Keratinocyte (primary cell): Measurements from ENCODE around the gene AFAP1L1. TPM values are rescaled to one million over a fixed set of nuclear protein-coding genes. Genes with fewer than 3 reads are reported as not detected.

Experiments
- DNase-seq: peaks from one replicate; pipeline ENCODE4 v3.0.0-alpha.2; 2011; ENCODE audit warnings: low read depth, missing footprints, low spot score
- FAIRE-seq: peaks from 2 replicates; lab custom pipeline; 2011; peaks lifted over from hg19 to GRCh38; lab: Jason Lieb, UNC
- H2AFZ ChIP-seq: 2 replicates; pipeline ENCODE4 v1.6.0; 2012; ENCODE audit warnings: low read length, control low read depth, inconsistent platforms; ENCODE audit not compliant: control insufficient read depth
- H3K27ac ChIP-seq: 2 replicates; pipeline ENCODE4 v1.5.1; 2011; ENCODE audit warnings: low read length; ENCODE audit not compliant: control insufficient read depth, insufficient read depth
- H3K27me3 ChIP-seq: 3 replicates; pipeline ENCODE4 v1.6.0; 2011; ENCODE audit warnings: low read length; ENCODE audit not compliant: control insufficient read depth, insufficient read depth; ENCODE audit errors: extremely low read depth
- H3K36me3 ChIP-seq, 2 experiments: 2 replicates in 1 of 2; 3 replicates in 1 of 2; pipeline ENCODE4 v1.5.1; 2011; ENCODE audit warnings: low read length in 2 of 2, mild to moderate bottlenecking in 1 of 2; ENCODE audit not compliant: control insufficient read depth in 2 of 2, insufficient read depth in 2 of 2; ENCODE audit errors: extremely low read depth in 1 of 2
- H3K4me1 ChIP-seq: 3 replicates; pipeline ENCODE4 v1.5.1; 2011; ENCODE audit warnings: low read length; ENCODE audit not compliant: control insufficient read depth, insufficient read depth; ENCODE audit errors: extremely low read depth
- H3K4me2 ChIP-seq: 3 replicates; pipeline ENCODE4 v1.6.0; 2011; ENCODE audit warnings: low read depth, low read length; ENCODE audit not compliant: control insufficient read depth, insufficient read depth; ENCODE audit errors: extremely low read depth
- H3K4me3 ChIP-seq, 3 experiments: fragments of 200-600 bp in 1 of 3; sonication (generic) in 1 of 3; 2 replicates in 2 of 3; 3 replicates in 1 of 3; pipeline ENCODE4 v1.5.1; 2011 to 2016; ENCODE audit warnings: low read length in 3 of 3, mild to moderate bottlenecking in 3 of 3, control low read depth in 2 of 3, inconsistent platforms in 1 of 3, low read depth in 1 of 3, mixed read lengths in 1 of 3, mixed run types in 1 of 3, moderate library complexity in 1 of 3; ENCODE audit not compliant: control insufficient read depth in 2 of 3, insufficient read depth in 2 of 3; ENCODE audit errors: extremely low read depth in 1 of 3
- H3K79me2 ChIP-seq: 2 replicates; pipeline ENCODE4 v1.6.0; 2012; ENCODE audit warnings: low read length; ENCODE audit not compliant: control insufficient read depth, insufficient read depth
- H3K9ac ChIP-seq: 3 replicates; pipeline ENCODE4 v1.6.0; 2011; ENCODE audit warnings: low read length; ENCODE audit not compliant: control insufficient read depth, insufficient read depth; ENCODE audit errors: extremely low read depth
- H3K9me1 ChIP-seq: 3 replicates; pipeline ENCODE4 v1.6.0; 2011; ENCODE audit warnings: low read length; ENCODE audit not compliant: control insufficient read depth, insufficient read depth; ENCODE audit errors: extremely low read depth
- H3K9me3 ChIP-seq: 2 replicates; pipeline ENCODE4 v1.5.1; 2012; ENCODE audit warnings: low read depth, low read length; ENCODE audit not compliant: control insufficient read depth
- H4K20me1 ChIP-seq: 3 replicates; pipeline ENCODE4 v1.6.0; 2011; ENCODE audit warnings: low read length; ENCODE audit not compliant: control insufficient read depth, insufficient read depth; ENCODE audit errors: extremely low read depth
- EZH2 ChIP-seq: IDR thresholded peaks from one replicate; pipeline ENCODE4 v1.6.1; 2012; ENCODE audit warnings: inconsistent platforms, mild to moderate bottlenecking, low read length, moderate library complexity
- dilution Hi-C: fragments of 300-500 bp; cut with MboI; formaldehyde crosslinking; loops from one replicate; pipeline ENCODE4 v1.7.0; 2020; ENCODE audit warnings: low sequenced_read_pairs; ENCODE audit not compliant: extremely low pct_ligation_motif_present
- polyA plus RNA-seq, 5 experiments: library from polyadenylated mRNA; depleted of rRNA in 3 of 5; stranded (reverse) in 3 of 5; stranded (forward) in 1 of 5; unstranded in 1 of 5; fragments of >200 nt; gene quantifications; 1 replicate in 1 of 5; 2 replicates in 3 of 5; 3 replicates in 1 of 5; pipeline versions ENCODE4 v1.2.1 to v1.2.3, GENCODE V29; 2011 to 2012; ENCODE audit warnings: missing spikeins in 2 of 5, low read depth in 1 of 5, low replicate concordance in 1 of 5
- TF ChIP-seq, protein P1 (sequence below), 3 experiments: IDR thresholded peaks in 1 of 3; conservative IDR thresholded peaks in 1 of 3; optimal IDR thresholded peaks in 1 of 3; 2 replicates in 2 of 3; 3 replicates in 1 of 3; pipeline versions ENCODE3 to v1.5.1; 2011; ENCODE audit warnings: low read length in 3 of 3, mild to moderate bottlenecking in 3 of 3, moderate library complexity in 2 of 3, control low read depth in 1 of 3, inconsistent platforms in 1 of 3; ENCODE audit not compliant: insufficient read depth in 2 of 3; ENCODE audit errors: extremely low read depth in 1 of 3

The AFAP1L1 gene
- polyA plus RNA-seq, 1 donor (not counting 4 experiments of a cell fraction or from before 2014, with no cell fraction given) = 4.6 TPM

DNA sequence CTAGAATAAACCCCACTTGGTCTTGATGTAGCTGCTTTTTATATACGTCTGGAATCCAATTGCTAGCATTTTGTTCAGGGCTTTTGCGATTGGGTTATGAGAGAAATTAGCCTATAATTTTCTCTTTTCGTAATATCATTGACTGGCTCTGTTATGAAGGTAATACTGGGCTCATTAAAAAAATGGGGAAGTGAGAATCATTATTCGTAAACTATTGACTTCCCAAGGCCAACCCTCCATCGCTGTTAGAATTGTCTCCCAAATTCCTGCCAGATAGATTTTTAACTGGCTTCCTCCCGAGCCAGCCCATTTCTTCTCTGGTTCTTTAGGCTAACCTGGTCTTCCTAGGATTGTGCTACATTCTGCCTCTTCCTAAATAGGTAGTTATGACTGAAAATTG is 37.7 kb downstream of the AFAP1L1 start:
- no peak for DNase-seq
- Histone ChIP-seq H2AFZ (no peak overlapping the region), H3K9me1 (no peaks in the 10 kb centered on the region), H4K20me1 (no peaks in the 10 kb centered on the region), H3K4me2 (no peak overlapping the region), H3K4me1 (no peaks in the 10 kb centered on the region), H3K4me3 (no peak overlapping the region), H3K27me3 (no peaks in the 10 kb centered on the region), H3K27ac (no peak overlapping the region), H3K79me2 (no peaks in the 10 kb centered on the region), H3K9me3 (no peaks in the 10 kb centered on the region), H3K9ac (no peak overlapping the region), H3K36me3 (peaks cover under 1 to 5% of the 10 kb centered on the region in 2 experiments)
- no peak for FAIRE-seq
- dilution Hi-C loops = no loop called here
- TF ChIP-seq EZH2 = no peak
- TF ChIP-seq, protein P1, sequence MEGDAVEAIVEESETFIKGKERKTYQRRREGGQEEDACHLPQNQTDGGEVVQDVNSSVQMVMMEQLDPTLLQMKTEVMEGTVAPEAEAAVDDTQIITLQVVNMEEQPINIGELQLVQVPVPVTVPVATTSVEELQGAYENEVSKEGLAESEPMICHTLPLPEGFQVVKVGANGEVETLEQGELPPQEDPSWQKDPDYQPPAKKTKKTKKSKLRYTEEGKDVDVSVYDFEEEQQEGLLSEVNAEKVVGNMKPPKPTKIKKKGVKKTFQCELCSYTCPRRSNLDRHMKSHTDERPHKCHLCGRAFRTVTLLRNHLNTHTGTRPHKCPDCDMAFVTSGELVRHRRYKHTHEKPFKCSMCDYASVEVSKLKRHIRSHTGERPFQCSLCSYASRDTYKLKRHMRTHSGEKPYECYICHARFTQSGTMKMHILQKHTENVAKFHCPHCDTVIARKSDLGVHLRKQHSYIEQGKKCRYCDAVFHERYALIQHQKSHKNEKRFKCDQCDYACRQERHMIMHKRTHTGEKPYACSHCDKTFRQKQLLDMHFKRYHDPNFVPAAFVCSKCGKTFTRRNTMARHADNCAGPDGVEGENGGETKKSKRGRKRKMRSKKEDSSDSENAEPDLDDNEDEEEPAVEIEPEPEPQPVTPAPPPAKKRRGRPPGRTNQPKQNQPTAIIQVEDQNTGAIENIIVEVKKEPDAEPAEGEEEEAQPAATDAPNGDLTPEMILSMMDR (optimal IDR thresholded peaks at IDR 0.05 in 1 of 3, IDR thresholded peaks at IDR 0.05 in 1 of 3, conservative IDR thresholded peaks at IDR 0.05 in 1 of 3; ENCODE audit: extremely low read depth in 1 of 3, insufficient read depth in 2 of 3, low read length in 3 of 3) = no peak

DNA sequence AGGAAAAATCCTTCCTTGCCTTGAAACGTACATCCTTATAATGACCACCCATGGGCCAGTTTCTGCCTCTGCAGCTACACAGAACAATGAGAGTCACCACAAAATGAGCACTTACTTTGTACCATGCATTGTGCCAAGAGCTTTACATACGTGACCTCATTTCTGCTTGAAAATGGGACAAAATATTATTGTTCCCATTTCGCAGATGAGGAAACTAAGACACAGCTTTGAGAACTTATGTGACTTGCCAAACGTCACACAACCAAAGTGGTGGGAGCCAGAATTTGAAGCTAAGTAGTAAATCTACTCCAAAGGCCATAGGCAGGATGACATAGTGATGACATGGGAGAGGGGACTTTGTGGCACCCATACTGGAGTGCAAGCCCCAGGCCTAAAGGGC is 38.8 kb downstream of the AFAP1L1 start:
- Histone ChIP-seq H4K20me1 (no peaks in the 10 kb centered on the region), H3K9me1 (no peaks in the 10 kb centered on the region), H3K9me3 (no peaks in the 10 kb centered on the region), H3K4me2 (no peak overlapping the region), H3K79me2 (no peaks in the 10 kb centered on the region), H3K27ac (no peak overlapping the region), H3K4me3 (no peak overlapping the region), H3K36me3 (peaks cover 0 to 5% of the 10 kb centered on the region in 2 experiments), H3K9ac (no peak overlapping the region), H2AFZ (no peak overlapping the region), H3K27me3 (no peaks in the 10 kb centered on the region), H3K4me1 (no peaks in the 10 kb centered on the region)
- dilution Hi-C loops = no loop called here
- TF ChIP-seq, protein P1 (optimal IDR thresholded peaks at IDR 0.05 in 1 of 3, IDR thresholded peaks at IDR 0.05 in 1 of 3, conservative IDR thresholded peaks at IDR 0.05 in 1 of 3; ENCODE audit: extremely low read depth in 1 of 3, insufficient read depth in 2 of 3, low read length in 3 of 3) = no peak
- TF ChIP-seq EZH2 = no peak
- FAIRE-seq (no peak), DNase-seq (no peak)
